HepG2 (cell line): ENCODE results near the gene GPT2. TPM values are rescaled to one million over a fixed set of nuclear protein-coding genes. Genes with fewer than 3 reads are reported as not detected.
A peak's percentile ranks its signal among the peaks of the same experiment; 100 is the strongest.

Experiments
- ARNTL ChIP-seq: sonication (generic); formaldehyde crosslinking; IDR thresholded peaks from 2 replicates; pipeline ENCODE4 v1.4.0; 2020; ENCODE audit warnings: mild to moderate bottlenecking, missing genetic modification reagents
- CBX2 ChIP-seq, 2 experiments: fragments of 200-600 bp in 1 of 2; sonication (generic); formaldehyde crosslinking in 1 of 2; IDR thresholded peaks; 2 replicates each; pipeline versions ENCODE4 v1.7.0 to v1.8.1; 2018 to 2022; ENCODE audit warnings: low read depth in 2 of 2, low read length in 1 of 2, mild to moderate bottlenecking in 1 of 2, missing genetic modification reagents in 1 of 2
- ETS1 ChIP-seq: sonication (generic); formaldehyde crosslinking; IDR thresholded peaks from 2 replicates; pipeline ENCODE4 v1.4.0; 2020; ENCODE audit warnings: missing genetic modification reagents
- IRF1 ChIP-seq: sonication (generic); formaldehyde crosslinking; IDR thresholded peaks from 2 replicates; pipeline ENCODE4 v1.4.0; 2020; ENCODE audit warnings: low read depth, mild to moderate bottlenecking, missing genetic modification reagents
- KLF11 ChIP-seq: IDR thresholded peaks from 2 replicates; pipeline ENCODE4 v1.6.1; 2016; ENCODE audit warnings: missing compliant biosample characterization
- RELA ChIP-seq: sonication (generic); formaldehyde crosslinking; IDR thresholded peaks from 2 replicates; pipeline ENCODE4 v1.4.0; 2020; ENCODE audit warnings: missing genetic modification reagents
- SNAPC4 ChIP-seq: sonication (generic); formaldehyde crosslinking; IDR thresholded peaks from 2 replicates; pipeline ENCODE4 v1.4.0; 2020; ENCODE audit warnings: mild to moderate bottlenecking, missing genetic modification reagents
- TOE1 ChIP-seq: sonication (generic); formaldehyde crosslinking; IDR thresholded peaks from 2 replicates; pipeline ENCODE4 v1.4.0; 2020; ENCODE audit warnings: mild to moderate bottlenecking, missing genetic modification reagents
- ZNF558 ChIP-seq: sonication (generic); formaldehyde crosslinking; IDR thresholded peaks from 2 replicates; pipeline ENCODE4 v1.9.0; 2022; ENCODE audit warnings: mild to moderate bottlenecking, missing genetic modification reagents, borderline replicate concordance
- ZSCAN9 ChIP-seq: IDR thresholded peaks from 2 replicates; pipeline ENCODE4 v1.6.1; 2016; ENCODE audit warnings: borderline replicate concordance
- polyA plus RNA-seq, 8 experiments: library from polyadenylated mRNA; depleted of rRNA in 3 of 8; stranded (reverse) in 7 of 8; unstranded in 1 of 8; fragments of >200 nt; fragmentation: Illumina TruSeq in 4 of 8; extraction: Trizol in 4 of 8; gene quantifications; 2 replicates each; pipeline versions ENCODE4 v1.2.1 to v1.2.3, GENCODE V29; 2011 to 2016; ENCODE audit warnings: low read depth in 4 of 8, missing spikeins in 1 of 8, mixed read lengths in 1 of 8; ENCODE audit not compliant: insufficient read depth in 1 of 8
- total RNA-seq, 5 experiments: library from RNA; depleted of rRNA; stranded (reverse); fragments of >200 nt; fragmentation: Illumina TruSeq; extraction: Trizol; gene quantifications; 2 replicates each; pipeline ENCODE4 v1.2.3, GENCODE V29; 2016; ENCODE audit warnings: low read depth in 1 of 5
- TF ChIP-seq, protein P1 (sequence below), 2 experiments: sonication (generic) in 1 of 2; formaldehyde crosslinking in 1 of 2; IDR thresholded peaks; 2 replicates each; pipeline versions ENCODE4 v1.6.1 to v1.9.0; 2014 to 2022; ENCODE audit warnings: antibody characterized with exemption in 1 of 2, borderline replicate concordance in 1 of 2, inconsistent platforms in 1 of 2, low read depth in 1 of 2, missing genetic modification reagents in 1 of 2

Gene GPT2
- total and polyA plus RNA-seq, 2 of the 13 experiments (the other 11 are each of a cell fraction or from before 2014, with no cell fraction given): 138 to 267 TPM

DNA sequence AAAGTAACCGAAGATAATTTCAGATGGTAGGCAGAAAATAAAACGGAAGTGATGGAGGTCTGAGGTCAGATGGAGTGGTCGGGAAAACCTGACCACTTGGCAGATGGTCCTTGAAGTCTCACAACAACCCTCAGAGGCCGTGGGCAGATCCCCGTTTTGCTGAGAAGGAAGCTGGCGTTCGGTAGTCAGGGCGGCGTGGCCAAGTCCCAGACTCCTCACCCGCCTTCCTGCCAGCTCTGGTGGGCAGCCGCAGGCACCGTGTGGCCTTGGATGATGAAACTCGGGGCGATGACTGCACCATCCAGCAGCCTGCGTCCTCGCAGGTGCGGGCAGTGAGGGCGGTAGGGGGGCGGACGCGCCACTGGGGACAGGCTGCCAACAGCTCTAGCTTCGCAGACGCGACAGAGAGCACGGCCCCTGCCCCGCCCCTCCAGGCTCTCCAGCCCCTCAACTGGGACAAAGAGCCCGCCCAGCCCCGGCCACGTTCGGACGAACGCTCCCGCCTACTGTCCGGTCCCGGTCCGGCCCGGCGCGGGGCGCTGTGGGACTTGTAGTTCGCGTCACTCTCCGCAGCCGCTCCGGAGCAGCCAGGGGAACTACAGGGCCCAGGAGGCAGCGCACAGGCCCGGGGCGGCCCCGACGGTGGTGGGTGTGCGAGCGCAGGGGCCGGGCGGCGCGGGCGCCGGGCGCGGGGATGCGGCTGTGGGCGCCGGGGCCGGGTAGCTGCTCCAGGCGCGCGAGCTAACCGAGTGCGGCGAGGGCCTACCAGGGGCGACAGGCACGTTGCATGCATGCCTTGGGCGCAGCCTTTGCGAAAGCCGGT lies at the start of gene GPT2 (continued):
- TF ChIP-seq ARNTL (peak; percentile 86), CBX2 (IDR thresholded peaks at IDR 0.05; ENCODE audit: low read depth, low read length) (no peak), CBX2 (CRISPR knock-in tag; IDR thresholded peaks at IDR 0.05; ENCODE audit: low read depth) (no peak), SNAPC4 (peak; percentile 82; the same call in 1 of the 2 replicates), ETS1 (CRISPR knock-in tag) (peak; percentile 96; the same call in 1 of the 2 replicates), RELA (CRISPR knock-in tag) (peak; percentile 44; the same call in 1 of the 2 replicates), ZSCAN9 (CRISPR knock-in tag) (peak; percentile 94; the same call in 1 of the 2 replicates), IRF1 (CRISPR knock-in tag) (0 out of 2 replicates have a peak, but pooled peaks have one; percentile 68), ZNF558 (CRISPR knock-in tag) (peak; percentile 80; the same call in 1 of the 2 replicates), TOE1 (CRISPR knock-in tag) (peak; percentile 84; the same call in 1 of the 2 replicates), KLF11 (CRISPR knock-in tag) (peak; percentile 84; the same call in 1 of the 2 replicates)
- TF ChIP-seq, protein P1, sequence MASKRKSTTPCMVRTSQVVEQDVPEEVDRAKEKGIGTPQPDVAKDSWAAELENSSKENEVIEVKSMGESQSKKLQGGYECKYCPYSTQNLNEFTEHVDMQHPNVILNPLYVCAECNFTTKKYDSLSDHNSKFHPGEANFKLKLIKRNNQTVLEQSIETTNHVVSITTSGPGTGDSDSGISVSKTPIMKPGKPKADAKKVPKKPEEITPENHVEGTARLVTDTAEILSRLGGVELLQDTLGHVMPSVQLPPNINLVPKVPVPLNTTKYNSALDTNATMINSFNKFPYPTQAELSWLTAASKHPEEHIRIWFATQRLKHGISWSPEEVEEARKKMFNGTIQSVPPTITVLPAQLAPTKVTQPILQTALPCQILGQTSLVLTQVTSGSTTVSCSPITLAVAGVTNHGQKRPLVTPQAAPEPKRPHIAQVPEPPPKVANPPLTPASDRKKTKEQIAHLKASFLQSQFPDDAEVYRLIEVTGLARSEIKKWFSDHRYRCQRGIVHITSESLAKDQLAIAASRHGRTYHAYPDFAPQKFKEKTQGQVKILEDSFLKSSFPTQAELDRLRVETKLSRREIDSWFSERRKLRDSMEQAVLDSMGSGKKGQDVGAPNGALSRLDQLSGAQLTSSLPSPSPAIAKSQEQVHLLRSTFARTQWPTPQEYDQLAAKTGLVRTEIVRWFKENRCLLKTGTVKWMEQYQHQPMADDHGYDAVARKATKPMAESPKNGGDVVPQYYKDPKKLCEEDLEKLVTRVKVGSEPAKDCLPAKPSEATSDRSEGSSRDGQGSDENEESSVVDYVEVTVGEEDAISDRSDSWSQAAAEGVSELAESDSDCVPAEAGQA (IDR thresholded peaks at IDR 0.05; ENCODE audit: low read depth): peak; percentile 67
- TF ChIP-seq, protein P1 (CRISPR knock-in tag; IDR thresholded peaks at IDR 0.05; ENCODE audit: borderline replicate concordance): peak; percentile 11; the same call in 1 of the 2 replicates
